Neural progenitor cell (in vitro differentiated cells): Measurements from ENCODE around the gene SBF2.

Experiments used
- CTCF ChIP-seq: fragments of 200-600 bp; sonication (generic); IDR thresholded peaks from 2 replicates; pipeline ENCODE4 v1.5.1; 2017; ENCODE audit warnings: antibody characterized with exemption, mild to moderate bottlenecking
- EZH2 ChIP-seq: fragments of 200-600 bp; sonication (generic); IDR thresholded peaks from 2 replicates; pipeline ENCODE4 v1.6.1; 2017; ENCODE audit warnings: antibody characterized with exemption, mild to moderate bottlenecking, moderate library complexity
- EZH2phosphoT487 ChIP-seq: fragments of 200-600 bp; sonication (generic); IDR thresholded peaks from 2 replicates; pipeline ENCODE4 v1.6.1; 2017; ENCODE audit warnings: antibody characterized with exemption

- no peak for TF ChIP-seq CTCF
- no peak for TF ChIP-seq EZH2
- no peak for TF ChIP-seq EZH2phosphoT487
These were observed 534.4 kb downstream of the SBF2 start for GRCh38 chr11:9759519-9760192.
